Psoas muscle (tissue), 8 donors: ENCODE data around the gene NXPH3. TPM values are rescaled to one million over a fixed set of nuclear protein-coding genes. Genes with fewer than 3 reads are reported as not detected.
A peak's percentile ranks its signal among the peaks of the same experiment; 100 is the strongest.

ENCODE experiments used
- ATAC-seq, 4 donors: fragments of 200-7000 bp; cut with Tn5 transposase; one replicate each; pipeline ENCODE4 v1.9.1; 2020; ENCODE audit warnings: moderate library complexity in 3 of 4, mild to moderate bottlenecking in 2 of 4
- DNase-seq, 2 donors: peaks; one replicate each; pipeline ENCODE4 v3.0.0-alpha.2; 2020
- H3K27ac ChIP-seq: fragments of 200-600 bp; one replicate; pipeline ENCODE4 v1.8.0; 2022
- H3K27me3 ChIP-seq, 3 donors: fragments of 200-600 bp in 1 of 3; one replicate each; pipeline versions ENCODE4 v1.6.1 to v1.8.0; 2013 to 2022; ENCODE audit warnings: low read length in 2 of 3, mild to moderate bottlenecking in 2 of 3, moderate library complexity in 1 of 3; ENCODE audit not compliant: insufficient read depth in 3 of 3
- H3K36me3 ChIP-seq, 2 donors: fragments of 200-600 bp in 1 of 2; one replicate each; pipeline versions ENCODE4 v1.6.1 to v1.8.0; 2013 to 2022; ENCODE audit warnings: low read depth in 1 of 2, mild to moderate bottlenecking in 1 of 2, moderate library complexity in 1 of 2; ENCODE audit not compliant: insufficient read depth in 1 of 2
- H3K4me1 ChIP-seq: fragments of 200-600 bp; one replicate; pipeline ENCODE4 v1.8.0; 2022
- H3K4me3 ChIP-seq: fragments of 200-600 bp; one replicate; pipeline ENCODE4 v1.8.0; 2022; ENCODE audit warnings: mild to moderate bottlenecking
- H3K9me3 ChIP-seq: fragments of 200-600 bp; one replicate; pipeline ENCODE4 v1.8.0; 2022
- CTCF ChIP-seq: fragments of 200-600 bp; IDR thresholded peaks from one replicate; pipeline ENCODE4 v1.8.0; 2022; ENCODE audit warnings: antibody characterized with exemption
- WGBS, 3 donors: extraction: QIAGEN DNeasy Blood & Tissue Kit; methylation state at CpG; one replicate each; pipeline versions ENCODE4 v1.1.6 to v1.1.7; 2013; 5-methylcytosine and 5-hydroxymethylcytosine counted together
- intact Hi-C, 2 donors: fragments of 100-400 bp; cut with DNase I; formaldehyde crosslinking; loops; one replicate each; pipeline versions ENCODE4 v1.11.0 to v1.14.2; 2022
- polyA plus RNA-seq, 3 donors: library from polyadenylated mRNA; stranded (reverse); fragments of 200-250 nt; gene quantifications; one replicate each; pipeline ENCODE4 v1.2.3, GENCODE V29; 2013
- total RNA-seq, 4 donors: library from RNA; stranded (reverse); fragmentation: NEBNext Ultra II Directional in 2 of 4; extraction: Animal tissue kit (Norgen Biotek cat#: 25700) in 2 of 4; gene quantifications; one replicate each; pipeline versions ENCODE4 v1.2.1 to v1.2.4, GENCODE V29; 2021 to 2023
- donor health status: healthy with polysubstance abuse.
- donor health status: DM: no; HTN: no; CAD: no; lungs with moderate emphysema.
- donor health status: Bipolar disorder and iron deficiency.
- donor health status: healthy.
- donor health status: DM: yes; HTN: yes; CAD: no.
- donor health status: DM: no; HTN: no; CAD: no.
- donor health status: DM: no; HTN: no; CAD: no.
- donor health status: DM: yes; HTN: yes; CAD: no.

The NXPH3 gene
- total and polyA plus RNA-seq, 7 donors, result 0.39 to 1.8 (median 0.55) TPM

GRCh38 chr17:49557312-49558024 is 18.2 kb upstream of the NXPH3 start:
- no peak overlapping the region for H3K27ac ChIP-seq
- peak in 1 of 2 donors; percentile 16 for DNase-seq
- intact Hi-C loops, result loop anchor here (2.0 to 10.0 kb wide), 7 partner anchors 61 to 435 kb away; no protein-coding TSS in a partner anchor
- ATAC-seq, result peak; percentile 44 to 73 (median 58)
- peak; percentile 37 for TF ChIP-seq CTCF
- no peaks in the 10 kb centered on the region for H3K27me3 ChIP-seq
- H3K36me3 ChIP-seq, result no peaks in the 10 kb centered on the region
- WGBS, 3 donors, result 20 to 22% (median 21%) methylated on average over 9 of the region's 9 CpGs
- no peak overlapping the region for H3K4me3 ChIP-seq
- no peaks in the 10 kb centered on the region for H3K4me1 ChIP-seq
- no peaks in the 10 kb centered on the region for H3K9me3 ChIP-seq

- ATAC-seq, result no peak
- H3K36me3 ChIP-seq, result no peaks in the 10 kb centered on the region
- 77 to 85% (median 83%) methylated on average over 4 of the region's 4 CpGs for WGBS, 3 donors
- DNase-seq, result no peak
- H3K4me1 ChIP-seq, result peaks cover 25% of the 10 kb centered on the region
- intact Hi-C loops, result loop anchor here (5.0 to 10.0 kb wide), 3 partner anchors 210 to 433 kb away; partner anchors contain the start of gene DLX3 (in 2 of the 2)
- no peaks in the 10 kb centered on the region for H3K27me3 ChIP-seq
- TF ChIP-seq CTCF, result no peak
- H3K4me3 ChIP-seq, result no peak overlapping the region
- no peaks in the 10 kb centered on the region for H3K9me3 ChIP-seq
- no peak overlapping the region for H3K27ac ChIP-seq
These were observed 11.0 kb upstream of the NXPH3 start for GRCh38 chr17:49564638-49565037.

- Histone ChIP-seq H3K27me3 (no peaks in the 10 kb centered on the region), H3K27ac (peak overlapping the region; percentile 76), H3K4me3 (peak overlapping the region; percentile 11), H3K36me3 (no peaks in the 10 kb centered on the region), H3K4me1 (peaks cover 25% of the 10 kb centered on the region), H3K9me3 (no peaks in the 10 kb centered on the region)
- WGBS, 3 donors, result 4 to 10% (median 4%) methylated on average over 14 of the region's 14 CpGs
- peak; percentile 62 to 83 (median 80) for ATAC-seq
- TF ChIP-seq CTCF, result no peak
- intact Hi-C loops, result loop anchor here (2.0 to 10.0 kb wide), 4 partner anchors 209 to 431 kb away; partner anchors contain the start of gene DLX3 (in 2 of the 2)
- peak; percentile 72 to 91 for DNase-seq
These were observed 9.7 kb upstream of the NXPH3 start for GRCh38 chr17:49565948-49566491.

- peak overlapping the region; percentile 11 for H3K4me3 ChIP-seq
- H3K27me3 ChIP-seq, result no peaks in the 10 kb centered on the region
- no peak for TF ChIP-seq CTCF
- intact Hi-C loops, result loop anchor here (1.0 to 10.0 kb wide), 5 partner anchors 129 to 431 kb away; partner anchors contain the start of gene DLX3 (in 2 of the 2)
- H3K4me1 ChIP-seq, result peaks cover 25% of the 10 kb centered on the region
- ATAC-seq (no peak), DNase-seq (peak in 1 of 2 donors; percentile 19)
- 59 to 74% (median 68%) methylated on average over 5 of the region's 5 CpGs for WGBS, 3 donors
- H3K27ac ChIP-seq, result peak overlapping the region; percentile 76
- no peaks in the 10 kb centered on the region for H3K36me3 ChIP-seq
- no peaks in the 10 kb centered on the region for H3K9me3 ChIP-seq
These were observed 9.0 kb upstream of the NXPH3 start for GRCh38 chr17:49566668-49567071.
